HepG2 (cell line): Measurements from ENCODE around the gene UNC13D. TPM values are rescaled to one million over a fixed set of nuclear protein-coding genes. Genes with fewer than 3 reads are reported as not detected.

Experiments used
- CENPT ChIP-seq: sonication (generic); formaldehyde crosslinking; IDR thresholded peaks from 2 replicates; pipeline ENCODE4 v1.8.0; 2022; ENCODE audit warnings: low read depth, mild to moderate bottlenecking, moderate library complexity, missing genetic modification reagents
- CREB1 ChIP-seq, 2 experiments: fragments of 450-650 bp in 1 of 2; IDR thresholded peaks; 2 replicates each; pipeline ENCODE4 v1.6.1; 2016 to 2017; ENCODE audit warnings: control low read depth in 1 of 2, mild to moderate bottlenecking in 1 of 2, missing compliant biosample characterization in 1 of 2, missing genetic modification characterization in 1 of 2
- ISX ChIP-seq: sonication (generic); formaldehyde crosslinking; conservative IDR thresholded peaks from 2 replicates; pipeline ENCODE4 v1.5.0; 2020; ENCODE audit warnings: missing genetic modification reagents
- MBNL3 ChIP-seq: fragments of 250-450 bp; sonication (Bioruptor Pico); conservative IDR thresholded peaks from 2 replicates; pipeline ENCODE4 v1.8.0; 2022; ENCODE audit warnings: mild to moderate bottlenecking, inconsistent platforms
- MIXL1 ChIP-seq: IDR thresholded peaks from 2 replicates; pipeline ENCODE4 v1.6.1; 2016
- PHF8 ChIP-seq: sonication (generic); formaldehyde crosslinking; IDR thresholded peaks from 2 replicates; pipeline ENCODE4 v1.5.0; 2020; ENCODE audit warnings: missing genetic modification reagents
- REL ChIP-seq: sonication (generic); formaldehyde crosslinking; conservative IDR thresholded peaks from 2 replicates; pipeline ENCODE4 v1.8.0; 2022; ENCODE audit warnings: mild to moderate bottlenecking, missing genetic modification reagents, moderate library complexity
- SP4 ChIP-seq: sonication (generic); formaldehyde crosslinking; IDR thresholded peaks from 2 replicates; pipeline ENCODE4 v1.8.1; 2023; ENCODE audit warnings: mild to moderate bottlenecking, missing genetic modification reagents
- U2AF1 ChIP-seq: fragments of 200-400 bp; formaldehyde crosslinking; optimal IDR thresholded peaks from 2 replicates; pipeline ENCODE3; 2017; ENCODE audit warnings: mild to moderate bottlenecking, low read depth, low read length
- ZFP37 ChIP-seq: sonication (generic); formaldehyde crosslinking; IDR thresholded peaks from 2 replicates; pipeline ENCODE4 v1.4.0; 2020; ENCODE audit warnings: missing genetic modification reagents, borderline replicate concordance
- ZNF432 ChIP-seq: sonication (generic); formaldehyde crosslinking; IDR thresholded peaks from 2 replicates; pipeline ENCODE4 v1.5.0; 2020; ENCODE audit warnings: missing genetic modification reagents, mild to moderate bottlenecking, borderline replicate concordance
- ZNF572 ChIP-seq: sonication (generic); formaldehyde crosslinking; IDR thresholded peaks from 2 replicates; pipeline ENCODE4 v1.5.1; 2020; ENCODE audit warnings: mild to moderate bottlenecking, missing genetic modification reagents
- ZNF883 ChIP-seq: sonication (generic); formaldehyde crosslinking; IDR thresholded peaks from 2 replicates; pipeline ENCODE4 v1.5.1; 2020; ENCODE audit warnings: mild to moderate bottlenecking, missing genetic modification reagents; ENCODE audit errors: not compliant biosample characterization
- polyA plus RNA-seq, 8 experiments: library from polyadenylated mRNA; depleted of rRNA in 3 of 8; stranded (reverse) in 7 of 8; unstranded in 1 of 8; fragments of >200 nt; fragmentation: Illumina TruSeq in 4 of 8; extraction: Trizol in 4 of 8; gene quantifications; 2 replicates each; pipeline versions ENCODE4 v1.2.1 to v1.2.3, GENCODE V29; 2011 to 2016; ENCODE audit warnings: low read depth in 4 of 8, missing spikeins in 1 of 8, mixed read lengths in 1 of 8; ENCODE audit not compliant: insufficient read depth in 1 of 8
- total RNA-seq, 5 experiments: library from RNA; depleted of rRNA; stranded (reverse); fragments of >200 nt; fragmentation: Illumina TruSeq; extraction: Trizol; gene quantifications; 2 replicates each; pipeline ENCODE4 v1.2.3, GENCODE V29; 2016; ENCODE audit warnings: low read depth in 1 of 5
- TF ChIP-seq, protein P1 (sequence below): sonication (generic); formaldehyde crosslinking; IDR thresholded peaks from 2 replicates; pipeline ENCODE4 v1.4.0; 2020; ENCODE audit warnings: missing genetic modification reagents, borderline replicate concordance
- TF ChIP-seq, protein P2 (sequence below): sonication (generic); formaldehyde crosslinking; IDR thresholded peaks from 2 replicates; pipeline ENCODE4 v1.5.0; 2020; ENCODE audit warnings: missing genetic modification reagents, mild to moderate bottlenecking, borderline replicate concordance
- TF ChIP-seq, protein P3 (sequence below): sonication (generic); formaldehyde crosslinking; IDR thresholded peaks from 2 replicates; pipeline ENCODE4 v1.5.0; 2020; ENCODE audit warnings: missing genetic modification reagents, mild to moderate bottlenecking, borderline replicate concordance
- TF ChIP-seq, protein P4 (sequence below): sonication (generic); formaldehyde crosslinking; IDR thresholded peaks from 2 replicates; pipeline ENCODE4 v1.4.0; 2020; ENCODE audit warnings: missing genetic modification reagents

The UNC13D gene
- total and polyA plus RNA-seq, 2 of the 13 experiments (the other 11 are each of a cell fraction or from before 2014, with no cell fraction given): 29.7 to 42.7 TPM

DNA sequence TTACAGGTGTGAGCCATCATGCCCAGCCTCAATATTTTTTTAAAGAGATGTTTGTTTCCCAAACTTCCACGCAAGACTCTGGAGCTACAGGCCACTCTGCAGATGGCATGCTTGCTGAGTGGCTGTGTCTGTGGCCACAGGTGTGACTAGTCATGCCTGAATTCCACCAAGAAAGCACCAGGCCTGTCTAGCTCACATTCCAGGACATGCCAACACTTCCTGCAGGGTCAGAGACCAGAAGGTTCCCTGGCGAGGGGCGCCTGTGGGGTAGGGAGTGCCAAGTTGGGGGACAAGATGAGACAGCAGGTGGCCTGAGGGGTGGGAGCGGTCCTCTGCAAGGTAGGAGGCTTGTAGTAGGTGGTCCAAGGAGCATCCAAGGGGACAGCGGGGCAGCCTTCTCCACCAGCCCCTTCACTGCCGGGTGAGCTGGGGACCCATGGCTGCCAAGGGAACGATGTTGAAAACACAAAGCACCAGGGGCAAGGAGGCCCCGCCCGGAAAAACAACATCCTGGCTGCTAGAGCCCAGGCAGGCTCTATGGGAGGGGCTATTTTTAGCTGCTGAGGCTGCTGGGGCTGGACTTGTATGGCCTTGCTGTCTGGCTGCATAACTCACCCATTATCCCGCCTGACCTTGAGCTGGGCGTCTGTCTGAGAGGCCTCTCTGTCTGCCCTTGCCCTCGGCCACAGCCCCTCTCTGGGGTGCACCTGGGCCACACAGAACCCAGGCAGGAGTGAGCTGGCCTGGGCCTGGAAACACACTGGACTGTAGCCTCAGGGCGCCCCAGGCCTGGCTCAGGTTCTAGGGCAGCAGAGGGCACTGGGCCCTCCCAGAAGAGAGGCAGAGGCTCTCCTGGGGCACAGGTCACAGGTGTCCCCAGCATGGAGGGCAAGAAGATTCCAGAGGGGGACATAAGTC lies 28.5 kb upstream of the UNC13D start (continued):
- TF ChIP-seq ZNF432 (CRISPR knock-in tag) (no peak), MBNL3 (CRISPR knock-in tag) (no peak), MIXL1 (CRISPR knock-in tag) (peak; percentile 93), REL (CRISPR knock-in tag) (no peak), SP4 (CRISPR knock-in tag) (peak; percentile 39; the same call in 1 of the 2 replicates), ZNF883 (CRISPR knock-in tag) (peak; percentile 40), CREB1 (IDR thresholded peaks at IDR 0.05) (no peak), CREB1 (CRISPR knock-in tag; IDR thresholded peaks at IDR 0.05) (no peak), CENPT (CRISPR knock-in tag) (no peak), U2AF1 (no peak), PHF8 (CRISPR knock-in tag) (peak; percentile 63; the same call in 1 of the 2 replicates), ZFP37 (CRISPR knock-in tag) (peak; percentile 74; the same call in 1 of the 2 replicates), ISX (CRISPR knock-in tag) (0 out of 2 replicates have a peak, but pooled peaks have one; percentile 41), ZNF572 (CRISPR knock-in tag) (peak; percentile 62; the same call in 1 of the 2 replicates)
- TF ChIP-seq, protein P1, sequence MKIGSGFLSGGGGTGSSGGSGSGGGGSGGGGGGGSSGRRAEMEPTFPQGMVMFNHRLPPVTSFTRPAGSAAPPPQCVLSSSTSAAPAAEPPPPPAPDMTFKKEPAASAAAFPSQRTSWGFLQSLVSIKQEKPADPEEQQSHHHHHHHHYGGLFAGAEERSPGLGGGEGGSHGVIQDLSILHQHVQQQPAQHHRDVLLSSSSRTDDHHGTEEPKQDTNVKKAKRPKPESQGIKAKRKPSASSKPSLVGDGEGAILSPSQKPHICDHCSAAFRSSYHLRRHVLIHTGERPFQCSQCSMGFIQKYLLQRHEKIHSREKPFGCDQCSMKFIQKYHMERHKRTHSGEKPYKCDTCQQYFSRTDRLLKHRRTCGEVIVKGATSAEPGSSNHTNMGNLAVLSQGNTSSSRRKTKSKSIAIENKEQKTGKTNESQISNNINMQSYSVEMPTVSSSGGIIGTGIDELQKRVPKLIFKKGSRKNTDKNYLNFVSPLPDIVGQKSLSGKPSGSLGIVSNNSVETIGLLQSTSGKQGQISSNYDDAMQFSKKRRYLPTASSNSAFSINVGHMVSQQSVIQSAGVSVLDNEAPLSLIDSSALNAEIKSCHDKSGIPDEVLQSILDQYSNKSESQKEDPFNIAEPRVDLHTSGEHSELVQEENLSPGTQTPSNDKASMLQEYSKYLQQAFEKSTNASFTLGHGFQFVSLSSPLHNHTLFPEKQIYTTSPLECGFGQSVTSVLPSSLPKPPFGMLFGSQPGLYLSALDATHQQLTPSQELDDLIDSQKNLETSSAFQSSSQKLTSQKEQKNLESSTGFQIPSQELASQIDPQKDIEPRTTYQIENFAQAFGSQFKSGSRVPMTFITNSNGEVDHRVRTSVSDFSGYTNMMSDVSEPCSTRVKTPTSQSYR (CRISPR knock-in tag): peak; percentile 77; the same call in 1 of the 2 replicates
- TF ChIP-seq, protein P2, sequence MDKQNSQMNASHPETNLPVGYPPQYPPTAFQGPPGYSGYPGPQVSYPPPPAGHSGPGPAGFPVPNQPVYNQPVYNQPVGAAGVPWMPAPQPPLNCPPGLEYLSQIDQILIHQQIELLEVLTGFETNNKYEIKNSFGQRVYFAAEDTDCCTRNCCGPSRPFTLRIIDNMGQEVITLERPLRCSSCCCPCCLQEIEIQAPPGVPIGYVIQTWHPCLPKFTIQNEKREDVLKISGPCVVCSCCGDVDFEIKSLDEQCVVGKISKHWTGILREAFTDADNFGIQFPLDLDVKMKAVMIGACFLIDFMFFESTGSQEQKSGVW: no peak
- TF ChIP-seq, protein P3, sequence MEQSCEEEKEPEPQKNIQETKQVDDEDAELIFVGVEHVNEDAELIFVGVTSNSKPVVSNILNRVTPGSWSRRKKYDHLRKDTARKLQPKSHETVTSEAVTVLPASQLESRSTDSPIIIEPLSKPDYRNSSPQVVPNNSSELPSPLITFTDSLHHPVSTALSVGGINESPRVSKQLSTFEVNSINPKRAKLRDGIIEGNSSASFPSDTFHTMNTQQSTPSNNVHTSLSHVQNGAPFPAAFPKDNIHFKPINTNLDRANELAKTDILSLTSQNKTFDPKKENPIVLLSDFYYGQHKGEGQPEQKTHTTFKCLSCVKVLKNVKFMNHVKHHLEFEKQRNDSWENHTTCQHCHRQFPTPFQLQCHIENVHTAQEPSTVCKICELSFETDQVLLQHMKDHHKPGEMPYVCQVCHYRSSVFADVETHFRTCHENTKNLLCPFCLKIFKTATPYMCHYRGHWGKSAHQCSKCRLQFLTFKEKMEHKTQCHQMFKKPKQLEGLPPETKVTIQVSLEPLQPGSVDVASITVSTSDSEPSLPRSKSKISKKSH (CRISPR knock-in tag): peak; percentile 69
- TF ChIP-seq, protein P4, sequence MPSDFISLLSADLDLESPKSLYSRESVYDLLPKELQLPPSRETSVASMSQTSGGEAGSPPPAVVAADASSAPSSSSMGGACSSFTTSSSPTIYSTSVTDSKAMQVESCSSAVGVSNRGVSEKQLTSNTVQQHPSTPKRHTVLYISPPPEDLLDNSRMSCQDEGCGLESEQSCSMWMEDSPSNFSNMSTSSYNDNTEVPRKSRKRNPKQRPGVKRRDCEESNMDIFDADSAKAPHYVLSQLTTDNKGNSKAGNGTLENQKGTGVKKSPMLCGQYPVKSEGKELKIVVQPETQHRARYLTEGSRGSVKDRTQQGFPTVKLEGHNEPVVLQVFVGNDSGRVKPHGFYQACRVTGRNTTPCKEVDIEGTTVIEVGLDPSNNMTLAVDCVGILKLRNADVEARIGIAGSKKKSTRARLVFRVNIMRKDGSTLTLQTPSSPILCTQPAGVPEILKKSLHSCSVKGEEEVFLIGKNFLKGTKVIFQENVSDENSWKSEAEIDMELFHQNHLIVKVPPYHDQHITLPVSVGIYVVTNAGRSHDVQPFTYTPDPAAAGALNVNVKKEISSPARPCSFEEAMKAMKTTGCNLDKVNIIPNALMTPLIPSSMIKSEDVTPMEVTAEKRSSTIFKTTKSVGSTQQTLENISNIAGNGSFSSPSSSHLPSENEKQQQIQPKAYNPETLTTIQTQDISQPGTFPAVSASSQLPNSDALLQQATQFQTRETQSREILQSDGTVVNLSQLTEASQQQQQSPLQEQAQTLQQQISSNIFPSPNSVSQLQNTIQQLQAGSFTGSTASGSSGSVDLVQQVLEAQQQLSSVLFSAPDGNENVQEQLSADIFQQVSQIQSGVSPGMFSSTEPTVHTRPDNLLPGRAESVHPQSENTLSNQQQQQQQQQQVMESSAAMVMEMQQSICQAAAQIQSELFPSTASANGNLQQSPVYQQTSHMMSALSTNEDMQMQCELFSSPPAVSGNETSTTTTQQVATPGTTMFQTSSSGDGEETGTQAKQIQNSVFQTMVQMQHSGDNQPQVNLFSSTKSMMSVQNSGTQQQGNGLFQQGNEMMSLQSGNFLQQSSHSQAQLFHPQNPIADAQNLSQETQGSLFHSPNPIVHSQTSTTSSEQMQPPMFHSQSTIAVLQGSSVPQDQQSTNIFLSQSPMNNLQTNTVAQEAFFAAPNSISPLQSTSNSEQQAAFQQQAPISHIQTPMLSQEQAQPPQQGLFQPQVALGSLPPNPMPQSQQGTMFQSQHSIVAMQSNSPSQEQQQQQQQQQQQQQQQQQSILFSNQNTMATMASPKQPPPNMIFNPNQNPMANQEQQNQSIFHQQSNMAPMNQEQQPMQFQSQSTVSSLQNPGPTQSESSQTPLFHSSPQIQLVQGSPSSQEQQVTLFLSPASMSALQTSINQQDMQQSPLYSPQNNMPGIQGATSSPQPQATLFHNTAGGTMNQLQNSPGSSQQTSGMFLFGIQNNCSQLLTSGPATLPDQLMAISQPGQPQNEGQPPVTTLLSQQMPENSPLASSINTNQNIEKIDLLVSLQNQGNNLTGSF (CRISPR knock-in tag): peak; percentile 49; the same call in 1 of the 2 replicates
